ENCODE data around the gene BSPRY. TPM values are rescaled to one million over a fixed set of nuclear protein-coding genes. Genes with fewer than 3 reads are reported as not detected.

The BSPRY gene
- total RNA-seq (4.8 and 6.1 TPM in 2 replicates), polyA plus RNA-seq (12.0 TPM in 2 replicates)

- H3K27ac ChIP-seq: no peak within 1 kb of the TSS
- H4K20me1 ChIP-seq (ENCODE audit: insufficient read depth, poor library complexity, severe bottlenecking): no peaks in the 10 kb centered on the region
- no peaks in the 10 kb centered on the region for H3K79me2 ChIP-seq
- peaks cover 9% of the 10 kb centered on the region for H3K4me1 ChIP-seq (ENCODE audit: insufficient read depth)
- peaks cover 20% of the 10 kb centered on the region for H3K27me3 ChIP-seq
- no peaks in the 10 kb centered on the region for H3K9me3 ChIP-seq (ENCODE audit: low read depth)
- peak within 1 kb of the TSS; percentile 92 for H3K4me2 ChIP-seq
- WGBS (ENCODE audit: low lambda C conversion rate, missing lambda C conversion rate): 3% methylated on average over 38 of the region's 71 CpGs
- TF ChIP-seq, protein P1, sequence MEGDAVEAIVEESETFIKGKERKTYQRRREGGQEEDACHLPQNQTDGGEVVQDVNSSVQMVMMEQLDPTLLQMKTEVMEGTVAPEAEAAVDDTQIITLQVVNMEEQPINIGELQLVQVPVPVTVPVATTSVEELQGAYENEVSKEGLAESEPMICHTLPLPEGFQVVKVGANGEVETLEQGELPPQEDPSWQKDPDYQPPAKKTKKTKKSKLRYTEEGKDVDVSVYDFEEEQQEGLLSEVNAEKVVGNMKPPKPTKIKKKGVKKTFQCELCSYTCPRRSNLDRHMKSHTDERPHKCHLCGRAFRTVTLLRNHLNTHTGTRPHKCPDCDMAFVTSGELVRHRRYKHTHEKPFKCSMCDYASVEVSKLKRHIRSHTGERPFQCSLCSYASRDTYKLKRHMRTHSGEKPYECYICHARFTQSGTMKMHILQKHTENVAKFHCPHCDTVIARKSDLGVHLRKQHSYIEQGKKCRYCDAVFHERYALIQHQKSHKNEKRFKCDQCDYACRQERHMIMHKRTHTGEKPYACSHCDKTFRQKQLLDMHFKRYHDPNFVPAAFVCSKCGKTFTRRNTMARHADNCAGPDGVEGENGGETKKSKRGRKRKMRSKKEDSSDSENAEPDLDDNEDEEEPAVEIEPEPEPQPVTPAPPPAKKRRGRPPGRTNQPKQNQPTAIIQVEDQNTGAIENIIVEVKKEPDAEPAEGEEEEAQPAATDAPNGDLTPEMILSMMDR (IDR thresholded peaks at IDR 0.05; ENCODE audit: poor library complexity): no peak
- TF ChIP-seq EZH2phosphoT487 (IDR thresholded peaks at IDR 0.05; ENCODE audit: low read depth, severe bottlenecking, unreplicated experiment) (no peak), EZH2 (IDR thresholded peaks at IDR 0.05; ENCODE audit: borderline replicate concordance) (peak; percentile 44)
- no peaks in the 10 kb centered on the region for H3K36me3 ChIP-seq (replicated peaks; ENCODE audit: insufficient read depth, low read depth)
- H3K4me3 ChIP-seq: peak within 1 kb of the TSS; percentile 58
- no peaks in the 10 kb centered on the region for H3K9me2 ChIP-seq (replicated peaks; ENCODE audit: insufficient read depth)
- peak; percentile 77 for DNase-seq (ENCODE audit: low spot score)
- peak within 1 kb of the TSS; percentile 63 for H2AFZ ChIP-seq
These were observed at the start of gene BSPRY for GRCh38 chr9:113349445-113350094. TSS of gene BSPRY (plus strand) at chr9:113349541. CDS start at chr9:113349580, 39 bp downstream.

DNA sequence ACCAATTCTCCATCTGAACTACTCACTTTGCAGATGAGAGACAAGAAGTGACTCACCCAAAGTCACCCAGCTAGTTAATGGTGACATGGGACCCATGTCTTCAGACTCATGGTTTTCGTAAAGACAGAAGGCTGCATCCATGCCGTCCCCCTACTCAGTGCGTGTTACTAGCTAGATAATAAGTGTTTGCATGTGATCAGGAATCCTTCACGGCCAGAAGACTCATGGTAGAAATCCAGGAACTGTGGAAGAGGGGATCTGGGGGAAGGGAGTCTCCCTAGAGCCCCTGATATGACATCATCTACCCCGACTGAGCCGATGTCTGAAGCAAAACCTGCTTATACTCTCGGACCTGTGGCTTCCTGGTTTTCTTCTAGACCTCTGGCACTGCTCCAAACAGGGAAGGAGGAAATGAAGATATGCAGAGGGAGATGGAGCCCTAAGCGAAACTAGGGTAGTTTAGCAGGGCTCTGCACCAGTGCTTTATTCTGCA, 49.5 kb upstream of the BSPRY start:
- Histone ChIP-seq H3K36me3 (replicated peaks; ENCODE audit: insufficient read depth, low read depth) (no peaks in the 10 kb centered on the region), H3K4me2 (no peak overlapping the region), H4K20me1 (ENCODE audit: insufficient read depth, poor library complexity, severe bottlenecking) (no peaks in the 10 kb centered on the region), H3K79me2 (no peaks in the 10 kb centered on the region), H3K4me1 (ENCODE audit: insufficient read depth) (peaks cover 5% of the 10 kb centered on the region), H3K27ac (no peak overlapping the region), H3K4me3 (no peak overlapping the region), H3K9me3 (ENCODE audit: low read depth) (no peaks in the 10 kb centered on the region), H3K9me2 (replicated peaks; ENCODE audit: insufficient read depth) (no peaks in the 10 kb centered on the region), H2AFZ (peak overlapping the region; percentile 31), H3K27me3 (no peaks in the 10 kb centered on the region)
- 71% methylated on average over 8 of the region's 8 CpGs for WGBS (ENCODE audit: low lambda C conversion rate, missing lambda C conversion rate)
- DNase-seq (ENCODE audit: low spot score): peak; percentile 55
- TF ChIP-seq EZH2phosphoT487 (IDR thresholded peaks at IDR 0.05; ENCODE audit: low read depth, severe bottlenecking, unreplicated experiment) (no peak), EZH2 (IDR thresholded peaks at IDR 0.05; ENCODE audit: borderline replicate concordance) (no peak)
- TF ChIP-seq, protein P1 (IDR thresholded peaks at IDR 0.05; ENCODE audit: poor library complexity): no peak

GRCh38 chr9:113301548-113301947, 47.8 kb upstream of the BSPRY start:
- Histone ChIP-seq H3K4me3 (no peak overlapping the region), H3K27ac (no peak overlapping the region)
- 89% methylated on average over 8 of the region's 8 CpGs for WGBS (ENCODE audit: low lambda C conversion rate, missing lambda C conversion rate)

More at GRCh38 chr9:113301548-113301947, 47.8 kb upstream of the BSPRY start:
- TF ChIP-seq, protein P1 (IDR thresholded peaks at IDR 0.05; ENCODE audit: poor library complexity): no peak
- TF ChIP-seq EZH2phosphoT487 (IDR thresholded peaks at IDR 0.05; ENCODE audit: low read depth, severe bottlenecking, unreplicated experiment) (no peak), EZH2 (IDR thresholded peaks at IDR 0.05; ENCODE audit: borderline replicate concordance) (no peak)
- Histone ChIP-seq H3K9me3 (ENCODE audit: low read depth) (no peaks in the 10 kb centered on the region), H3K9me2 (replicated peaks; ENCODE audit: insufficient read depth) (no peaks in the 10 kb centered on the region), H4K20me1 (ENCODE audit: insufficient read depth, poor library complexity, severe bottlenecking) (no peaks in the 10 kb centered on the region), H3K27me3 (no peaks in the 10 kb centered on the region), H3K36me3 (replicated peaks; ENCODE audit: insufficient read depth, low read depth) (no peaks in the 10 kb centered on the region), H3K79me2 (no peaks in the 10 kb centered on the region), H3K4me2 (no peak overlapping the region), H2AFZ (no peak overlapping the region), H3K4me1 (ENCODE audit: insufficient read depth) (no peaks in the 10 kb centered on the region)
- DNase-seq (ENCODE audit: low spot score): no peak
